Left renal cortex interstitium (tissue), 4 donors: ENCODE results near the gene RABGAP1. TPM values are rescaled to one million over a fixed set of nuclear protein-coding genes. Genes with fewer than 3 reads are reported as not detected.

ENCODE experiments used
- DNase-seq, 4 donors: peaks; one replicate each; pipeline ENCODE4 v3.0.0-alpha.2; 2013; ENCODE audit warnings: low read depth in 4 of 4, low spot score in 2 of 4, missing footprints in 1 of 4
- polyA plus RNA-seq, 4 donors: library from polyadenylated mRNA; unstranded; fragments of 120-200 nt; gene quantifications; one replicate each; pipeline ENCODE4 v1.2.1, GENCODE V29; 2013; ENCODE audit not compliant: insufficient read length in 4 of 4

RABGAP1 gene
- polyA plus RNA-seq, 4 donors = 52.0 to 76.5 (median 61.5) TPM

GRCh38 chr9:123104807-123105206 is 164.0 kb downstream of the RABGAP1 start:
- no peak for DNase-seq

DNA sequence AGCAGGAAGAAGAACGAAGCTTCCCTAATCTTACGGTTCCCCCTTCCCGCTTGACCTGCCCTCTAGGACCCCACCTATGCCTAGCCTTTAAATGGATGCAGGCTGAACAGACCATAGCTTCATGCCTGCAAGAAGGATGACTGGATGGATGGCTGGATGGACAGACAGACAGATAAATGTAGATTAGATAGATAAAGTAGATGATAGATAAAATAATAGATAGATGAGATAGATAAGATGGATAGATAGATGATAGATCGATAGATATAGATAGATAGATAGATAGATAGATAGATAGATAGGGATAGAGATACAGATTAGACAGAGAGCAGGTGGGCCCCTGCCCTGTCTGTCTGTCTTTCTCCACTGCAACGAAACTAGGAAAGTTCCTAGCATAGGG is 164.7 kb downstream of the RABGAP1 start:
- DNase-seq = no peak

DNA sequence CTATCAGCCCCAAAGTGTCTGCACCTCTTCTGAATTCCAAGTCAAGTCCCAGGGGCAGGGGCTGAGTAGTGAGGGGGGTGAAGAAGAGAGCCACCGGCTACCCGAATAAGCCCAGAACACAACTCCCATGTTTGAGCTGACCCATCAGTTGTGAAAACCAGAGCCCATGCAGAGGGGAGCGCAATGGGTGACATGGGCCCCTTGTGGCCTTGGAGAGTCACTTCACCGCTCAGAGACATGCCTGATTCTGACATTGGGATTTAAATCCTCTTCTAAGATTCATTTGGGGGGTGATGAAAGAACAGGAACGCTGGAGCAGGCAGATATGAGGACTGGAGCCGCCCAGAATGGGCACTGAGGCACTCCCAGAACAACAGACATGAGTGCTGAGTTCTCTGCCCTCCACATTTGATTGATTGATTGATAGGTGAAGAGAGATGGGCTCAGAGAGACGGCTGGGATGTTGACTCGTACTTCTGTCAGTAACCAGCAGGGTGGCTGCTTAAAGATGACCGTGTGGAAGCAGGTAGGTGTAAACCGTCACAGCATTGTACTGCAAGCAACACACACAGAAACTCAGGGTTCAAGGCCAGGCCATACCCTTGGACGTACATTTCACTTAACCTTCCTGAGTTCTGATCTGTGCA is 166.9 kb downstream of the RABGAP1 start:
- no peak for DNase-seq

DNA sequence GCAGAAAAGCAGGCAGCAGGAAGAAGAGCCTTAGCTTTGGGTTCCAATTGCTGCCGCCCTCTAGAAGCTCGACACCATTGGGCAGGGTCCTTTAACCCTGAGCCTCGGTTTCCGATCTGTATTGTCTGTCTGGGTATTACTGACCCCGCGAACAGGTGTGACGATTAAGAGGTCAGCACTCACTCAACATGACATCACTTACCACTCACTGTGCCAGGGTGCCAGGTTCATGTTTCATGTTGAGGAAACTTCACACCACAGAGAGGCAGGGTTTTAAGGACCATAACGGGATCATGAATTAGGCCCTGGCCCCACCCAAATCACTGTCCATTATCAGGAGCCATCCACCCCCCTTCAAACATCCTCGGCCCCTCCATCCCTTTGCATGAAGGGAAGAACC is 168.2 kb downstream of the RABGAP1 start:
- DNase-seq = no peak

DNA sequence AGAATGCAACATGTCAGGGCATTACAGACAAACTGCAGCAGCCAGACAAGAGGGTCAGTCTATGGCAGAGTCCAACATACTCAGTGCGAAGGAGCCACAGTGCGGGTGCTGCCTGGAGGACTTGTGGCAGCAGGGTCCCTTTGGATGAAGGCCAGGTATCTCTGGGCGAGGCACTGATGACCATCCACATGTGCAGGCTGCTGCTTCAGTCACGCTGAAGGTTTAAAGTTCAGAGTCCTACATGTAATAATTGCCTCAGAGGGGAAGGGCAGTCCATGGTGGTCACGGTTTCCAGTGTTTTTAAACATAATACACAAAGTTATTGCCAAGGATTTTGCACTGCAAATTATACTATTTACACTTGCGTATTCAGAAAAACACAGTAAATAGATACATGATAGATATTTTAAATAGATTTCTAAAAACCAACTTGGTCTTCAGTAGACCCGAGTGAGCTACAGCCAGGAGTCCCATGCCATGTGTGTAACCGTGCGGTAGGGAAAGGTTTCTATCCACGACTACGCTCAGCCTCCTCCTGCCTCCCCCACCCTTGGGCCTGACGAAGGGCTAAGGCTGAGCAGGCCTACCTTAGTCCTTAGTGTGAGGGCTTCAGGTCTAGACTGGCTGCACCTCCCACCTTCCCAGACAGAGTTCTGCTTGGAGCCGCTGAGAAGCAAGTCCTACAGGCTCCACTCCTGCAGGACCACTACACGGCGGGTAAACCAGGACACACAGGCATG is 168.9 kb downstream of the RABGAP1 start:
- DNase-seq = no peak

DNA sequence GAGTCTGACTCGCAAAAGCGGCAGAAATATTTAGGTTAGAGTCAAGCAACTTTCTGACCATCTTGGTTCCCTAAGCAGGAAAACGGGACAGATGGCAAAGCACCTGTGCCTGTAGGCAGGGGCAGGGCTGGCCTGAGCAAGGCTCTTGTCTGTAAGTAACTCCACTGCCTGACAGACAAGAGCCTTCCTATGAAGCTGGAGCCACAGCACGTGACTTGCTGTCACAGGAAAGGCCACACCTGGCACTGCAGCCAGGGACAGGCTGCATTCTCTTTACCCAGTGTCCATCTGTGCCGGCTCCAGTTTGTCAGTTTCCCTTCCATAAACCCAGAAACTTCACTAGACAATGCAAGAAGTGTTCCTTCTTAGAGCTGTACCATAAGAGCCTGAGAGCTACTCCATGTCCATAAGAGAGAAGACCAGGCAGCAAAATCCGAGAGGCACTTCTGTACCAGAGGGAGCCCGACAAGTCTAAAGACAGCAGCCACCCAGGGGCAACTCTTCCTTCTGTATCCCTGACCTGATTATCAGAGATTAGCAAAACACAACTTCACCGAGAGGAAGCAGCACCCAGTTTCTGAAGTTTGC is 170.7 kb downstream of the RABGAP1 start:
- DNase-seq = no peak

- DNase-seq = no peak
These were observed 171.5 kb downstream of the RABGAP1 start for GRCh38 chr9:123112015-123112975.

- DNase-seq = no peak
These were observed 172.4 kb downstream of the RABGAP1 start for GRCh38 chr9:123113185-123113584.

- no peak for DNase-seq
These were observed 174.5 kb downstream of the RABGAP1 start for GRCh38 chr9:123115146-123115913.

DNA sequence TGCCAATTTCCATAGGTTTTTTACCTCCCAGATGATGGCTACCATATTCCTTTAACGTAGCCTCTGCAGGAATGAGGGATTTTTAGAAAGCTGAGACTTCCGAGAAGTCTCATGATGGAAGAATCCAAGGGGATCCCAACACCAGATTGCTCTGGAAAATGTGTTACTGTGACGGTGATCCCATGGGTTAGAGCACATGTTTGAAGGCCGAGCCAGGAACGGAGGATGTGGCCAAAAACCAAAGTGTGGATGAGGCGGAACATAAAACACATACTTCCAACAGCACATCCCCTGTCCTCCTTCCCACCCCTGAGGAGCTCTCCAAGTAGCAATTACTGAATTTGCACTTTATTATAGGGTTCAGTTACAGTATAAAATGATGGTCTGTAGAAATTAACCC is 175.2 kb downstream of the RABGAP1 start:
- no peak for DNase-seq

GRCh38 chr9:123119566-123119965 is 178.7 kb downstream of the RABGAP1 start:
- DNase-seq = no peak

DNA sequence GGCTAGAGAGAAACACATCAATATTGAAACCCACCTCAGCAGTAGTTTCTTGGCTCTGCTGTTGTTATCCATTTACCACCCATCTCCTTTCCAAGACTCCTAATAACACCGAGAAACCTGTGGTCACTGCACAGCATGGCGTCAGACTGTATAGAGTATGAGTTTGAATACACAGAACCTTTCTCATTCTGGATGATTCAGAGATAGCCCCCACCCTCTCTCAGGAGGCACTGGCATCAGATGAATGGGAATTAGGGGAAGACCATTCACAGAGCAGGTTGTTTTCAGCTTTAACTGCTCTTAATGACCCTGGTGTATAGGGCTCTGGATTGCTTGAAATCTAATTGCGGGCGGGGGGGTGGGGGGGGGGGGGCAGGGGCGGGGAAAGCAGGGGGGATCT is 179.3 kb downstream of the RABGAP1 start:
- DNase-seq = no peak

GRCh38 chr9:123120953-123121352 is 180.1 kb downstream of the RABGAP1 start:
- DNase-seq = no peak

DNA sequence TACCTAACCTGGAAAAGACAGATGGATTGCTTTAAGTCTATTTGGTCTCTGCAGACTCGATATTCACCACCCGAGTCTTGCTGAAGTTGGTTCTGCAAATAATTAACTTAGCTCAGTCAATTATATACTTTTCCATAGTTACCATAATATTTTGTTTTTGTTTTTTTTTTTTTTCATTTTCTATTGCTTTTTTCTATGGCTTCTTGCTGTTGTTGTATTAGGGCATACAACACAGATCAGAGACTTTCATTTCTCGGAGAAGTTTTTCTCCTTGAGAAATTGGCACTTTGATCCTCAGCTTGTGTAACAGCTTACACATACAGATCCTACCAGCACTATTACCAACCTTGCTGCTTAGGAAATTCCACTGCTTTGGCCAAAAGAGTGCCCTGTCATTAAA is 180.6 kb downstream of the RABGAP1 start:
- DNase-seq = no peak

GRCh38 chr9:123127512-123128075 is 186.8 kb downstream of the RABGAP1 start:
- DNase-seq = no peak

DNA sequence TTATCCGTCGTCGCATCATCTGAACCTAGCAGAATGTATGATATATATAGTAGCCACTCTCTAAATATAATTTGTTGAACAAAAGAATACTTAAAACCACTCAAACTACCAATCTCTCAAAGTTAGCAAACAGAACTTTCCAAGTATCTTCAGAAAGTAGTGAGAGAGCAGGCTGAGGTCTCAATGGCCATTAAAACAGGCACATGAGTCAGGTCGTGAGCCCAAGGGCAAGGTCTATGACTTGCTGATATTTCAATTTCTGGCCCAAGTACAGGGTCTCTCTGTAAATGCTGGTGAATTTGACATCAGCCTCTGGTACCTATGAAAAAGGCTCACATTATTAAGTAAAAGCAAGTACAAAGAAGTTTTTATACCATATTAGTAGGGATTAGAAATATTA is 187.8 kb downstream of the RABGAP1 start:
- DNase-seq = no peak

DNA sequence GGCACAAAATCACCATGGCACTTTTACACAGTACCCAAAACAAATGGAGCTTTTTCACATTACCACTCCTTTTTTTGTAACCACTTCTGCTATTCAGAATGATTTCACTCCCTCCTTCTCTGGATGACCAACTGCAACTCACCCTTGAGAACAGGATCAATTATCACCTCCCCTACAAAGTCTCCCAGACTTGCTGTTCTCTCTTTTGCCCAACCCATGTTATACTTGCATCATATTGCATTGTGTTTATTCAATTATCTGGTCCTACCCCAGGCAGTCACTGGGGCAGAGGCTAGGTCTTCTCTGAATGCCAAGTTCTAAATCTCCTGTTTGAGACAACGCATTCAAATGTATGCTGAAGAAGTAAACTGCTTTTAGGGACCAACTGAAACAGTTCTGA is 188.6 kb downstream of the RABGAP1 start:
- no peak for DNase-seq

DNA sequence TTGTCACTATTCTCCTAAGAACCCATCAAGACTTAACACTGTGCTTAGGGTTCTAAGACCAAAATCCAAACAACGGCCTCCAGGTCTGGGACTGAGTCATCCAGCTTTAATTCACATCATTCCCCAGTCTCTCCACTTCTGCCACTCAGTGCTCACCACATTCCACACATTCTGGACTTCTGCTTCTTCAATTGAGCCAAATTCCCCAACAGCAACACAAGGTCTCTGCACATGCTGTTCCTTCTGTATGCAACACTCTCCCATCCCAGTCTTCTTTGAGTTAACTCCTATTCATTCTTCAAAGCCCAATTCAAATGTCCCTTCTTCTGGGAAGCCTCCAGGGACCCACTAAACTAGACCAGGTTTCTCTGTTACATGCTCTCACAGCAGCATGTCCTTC is 190.4 kb downstream of the RABGAP1 start:
- DNase-seq = no peak

- DNase-seq = no peak
These were observed 191.2 kb downstream of the RABGAP1 start for GRCh38 chr9:123131993-123132392.

GRCh38 chr9:123132696-123133095 is 191.9 kb downstream of the RABGAP1 start:
- no peak for DNase-seq
